Mononuclear cell (primary cell): ENCODE measurements around the gene IL11. TPM values are rescaled to one million over a fixed set of nuclear protein-coding genes. Genes with fewer than 3 reads are reported as not detected.
"Not testable (repeated sequence)": the region's sequence is repeated elsewhere in the genome, so short reads cannot be mapped to it uniquely, and the experiment has no call there.

Source experiments
- H3K27me3 ChIP-seq: 2 replicates; pipeline ENCODE4 v1.6.0; 2011; ENCODE audit warnings: low read length, control low read depth; ENCODE audit not compliant: insufficient read depth
- H3K4me1 ChIP-seq: 2 replicates; pipeline ENCODE4 v1.5.1; 2011; ENCODE audit warnings: mild to moderate bottlenecking, low read length, control low read depth; ENCODE audit not compliant: insufficient read depth
- H3K4me3 ChIP-seq: 2 replicates; pipeline ENCODE4 v1.5.1; 2011; ENCODE audit warnings: mild to moderate bottlenecking, low read length, moderate library complexity
- H3K9me3 ChIP-seq: 2 replicates; pipeline ENCODE4 v1.5.1; 2011; ENCODE audit warnings: low read depth, mild to moderate bottlenecking, control low read depth, low read length
- total RNA-seq: library from RNA; depleted of rRNA; stranded (reverse); fragments of >200 nt; gene quantifications from one replicate; pipeline ENCODE4 v1.2.3, GENCODE V29; 2012

IL11 gene
- 0.10 TPM for total RNA-seq

GRCh38 chr19:55370305-55370988 is at the start of gene IL11:
Gene IL11 (minus strand): TSS chr19:55370463. CDS start chr19:55370310, 153 bp downstream.
- H3K4me1 ChIP-seq, result peaks cover 6% of the 10 kb centered on the region
- peaks cover 36% of the 10 kb centered on the region for H3K27me3 ChIP-seq
- no peaks in the 10 kb centered on the region for H3K9me3 ChIP-seq
- no peak within 1 kb of the TSS for H3K4me3 ChIP-seq

- Histone ChIP-seq H3K4me3 (no peak overlapping the region), H3K9me3 (no peaks in the 10 kb centered on the region), H3K4me1 (peaks cover 17% of the 10 kb centered on the region), H3K27me3 (no peaks in the 10 kb centered on the region)
Measured at GRCh38 chr19:55419624-55420236, 49.5 kb upstream of the IL11 start.

GRCh38 chr19:55419103-55419502 is 48.8 kb upstream of the IL11 start:
- no peaks in the 10 kb centered on the region for H3K9me3 ChIP-seq
- H3K4me3 ChIP-seq, result no peak overlapping the region
- H3K4me1 ChIP-seq, result peaks cover 17% of the 10 kb centered on the region
- no peaks in the 10 kb centered on the region for H3K27me3 ChIP-seq

GRCh38 chr19:55418185-55418584 is 47.9 kb upstream of the IL11 start:
- Histone ChIP-seq H3K4me1 (peaks cover 17% of the 10 kb centered on the region), H3K27me3 (no peaks in the 10 kb centered on the region), H3K4me3 (no peak overlapping the region), H3K9me3 (no peaks in the 10 kb centered on the region)

GRCh38 chr19:55410168-55410567 is 39.9 kb upstream of the IL11 start:
- Histone ChIP-seq H3K9me3 (no peaks in the 10 kb centered on the region), H3K4me3 (no peak overlapping the region), H3K4me1 (peaks cover 25% of the 10 kb centered on the region), H3K27me3 (no peaks in the 10 kb centered on the region)

GRCh38 chr19:55409179-55409578 is 38.9 kb upstream of the IL11 start:
- peaks cover 25% of the 10 kb centered on the region for H3K4me1 ChIP-seq
- H3K27me3 ChIP-seq, H3K9me3 ChIP-seq, H3K4me3 ChIP-seq: not testable (repeated sequence)

- Histone ChIP-seq H3K9me3 (no peaks in the 10 kb centered on the region), H3K4me1 (peaks cover 25% of the 10 kb centered on the region), H3K4me3 (peak overlapping the region; percentile 79), H3K27me3 (no peaks in the 10 kb centered on the region)
Measured at GRCh38 chr19:55408533-55408872, 38.2 kb upstream of the IL11 start.

- Histone ChIP-seq H3K4me1 (peaks cover 25% of the 10 kb centered on the region), H3K4me3 (peak overlapping the region; percentile 79), H3K27me3 (no peaks in the 10 kb centered on the region), H3K9me3 (no peaks in the 10 kb centered on the region)
Measured at GRCh38 chr19:55407800-55408532, 37.7 kb upstream of the IL11 start.

GRCh38 chr19:55407550-55407799 is 37.2 kb upstream of the IL11 start, which contains the start of gene UBE2S:
Gene UBE2S (minus strand): TSS chr19:55407788. CDS start chr19:55407589, 199 bp downstream.
- not testable (repeated sequence) for H3K9me3 ChIP-seq, H3K27me3 ChIP-seq
- peak within 1 kb of the TSS; percentile 79 for H3K4me3 ChIP-seq
- H3K4me1 ChIP-seq, result peaks cover 25% of the 10 kb centered on the region

- peaks cover 25% of the 10 kb centered on the region for H3K4me1 ChIP-seq
- H3K27me3 ChIP-seq, result no peaks in the 10 kb centered on the region
- H3K9me3 ChIP-seq, result no peaks in the 10 kb centered on the region
- peak overlapping the region; percentile 79 for H3K4me3 ChIP-seq
Measured at GRCh38 chr19:55406826-55407549, 36.7 kb upstream of the IL11 start.

- Histone ChIP-seq H3K27me3 (no peaks in the 10 kb centered on the region), H3K9me3 (no peaks in the 10 kb centered on the region), H3K4me3 (peak overlapping the region; percentile 79), H3K4me1 (peaks cover 25% of the 10 kb centered on the region)
Measured at GRCh38 chr19:55406091-55406825, 36.0 kb upstream of the IL11 start.

GRCh38 chr19:55405638-55406037 is 35.4 kb upstream of the IL11 start:
- H3K4me3 ChIP-seq, result no peak overlapping the region
- peaks cover 25% of the 10 kb centered on the region for H3K4me1 ChIP-seq
- H3K9me3 ChIP-seq, result no peaks in the 10 kb centered on the region
- no peaks in the 10 kb centered on the region for H3K27me3 ChIP-seq

GRCh38 chr19:55402509-55402908 is 32.2 kb upstream of the IL11 start:
- Histone ChIP-seq H3K9me3 (no peaks in the 10 kb centered on the region), H3K4me3 (no peak overlapping the region), H3K4me1 (peaks cover 42% of the 10 kb centered on the region), H3K27me3 (no peaks in the 10 kb centered on the region)

- not testable (repeated sequence) for H3K27me3 ChIP-seq, H3K9me3 ChIP-seq, H3K4me3 ChIP-seq
- H3K4me1 ChIP-seq, result peaks cover 35% of the 10 kb centered on the region
Measured at GRCh38 chr19:55401390-55401789, 31.1 kb upstream of the IL11 start.
